Karpas-422 (cell line): Measurements from ENCODE around the gene GLIS2. TPM values are rescaled to one million over a fixed set of nuclear protein-coding genes. Genes with fewer than 3 reads are reported as not detected.

Source experiments
- DNase-seq: peaks from one replicate; pipeline ENCODE4 v3.0.0-alpha.2; 2015
- H2AFZ ChIP-seq: fragments of 200-600 bp; sonication (generic); 2 replicates; pipeline ENCODE4 v1.6.1; 2014; ENCODE audit warnings: antibody characterized with exemption, low read length, mixed read lengths
- H3K27ac ChIP-seq: fragments of 200-600 bp; sonication (generic); 2 replicates; pipeline ENCODE4 v1.5.1; 2014; ENCODE audit warnings: mild to moderate bottlenecking, low read length, moderate library complexity
- H3K27me3 ChIP-seq: fragments of 200-600 bp; sonication (generic); 2 replicates; pipeline ENCODE4 v1.6.1; 2014; ENCODE audit warnings: low read length, mixed read lengths
- H3K36me3 ChIP-seq: fragments of 200-600 bp; sonication (generic); 2 replicates; pipeline ENCODE4 v1.6.1; 2014; ENCODE audit warnings: low read length, mixed read lengths; ENCODE audit not compliant: insufficient read depth
- H3K4me1 ChIP-seq: fragments of 200-600 bp; sonication (generic); 2 replicates; pipeline ENCODE4 v1.6.1; 2014; ENCODE audit warnings: mild to moderate bottlenecking, low read length, mixed read lengths
- H3K4me2 ChIP-seq: fragments of 200-600 bp; sonication (generic); 2 replicates; pipeline ENCODE4 v1.6.1; 2014; ENCODE audit warnings: low read length, low read depth, mild to moderate bottlenecking; ENCODE audit not compliant: poor library complexity, severe bottlenecking
- H3K4me3 ChIP-seq: fragments of 200-600 bp; sonication (generic); 2 replicates; pipeline ENCODE4 v1.5.1; 2014; ENCODE audit warnings: mild to moderate bottlenecking, antibody characterized with exemption, low read length, mixed read lengths
- H3K79me2 ChIP-seq: fragments of 200-600 bp; sonication (generic); 2 replicates; pipeline ENCODE4 v1.6.1; 2014; ENCODE audit warnings: mild to moderate bottlenecking, low read length, mixed read lengths
- H3K9ac ChIP-seq: fragments of 200-600 bp; sonication (generic); 2 replicates; pipeline ENCODE4 v1.6.0; 2014; ENCODE audit warnings: low read length
- H3K9me2 ChIP-seq: fragments of 200-600 bp; sonication (generic), shearing (Covaris generic); replicated peaks from 2 replicates; pipeline ENCODE4 v1.6.0; 2014; ENCODE audit warnings: mild to moderate bottlenecking, low read length, moderate library complexity; ENCODE audit not compliant: insufficient read depth
- H3K9me3 ChIP-seq: fragments of 300-700, 200-600 bp; sonication (generic); 2 replicates; pipeline ENCODE4 v1.6.1; 2014; ENCODE audit warnings: low read length, mixed read lengths
- H4K20me1 ChIP-seq: fragments of 200-600 bp; sonication (generic); 2 replicates; pipeline ENCODE4 v1.6.1; 2014; ENCODE audit warnings: mild to moderate bottlenecking, antibody characterized with exemption, low read length, low read depth; ENCODE audit not compliant: insufficient read depth
- total RNA-seq: library from RNA; depleted of rRNA; stranded (reverse); fragments of >200 nt; shearing (Covaris generic); gene quantifications from 2 replicates; pipeline ENCODE4 v1.2.3, GENCODE V29; 2014; ENCODE audit warnings: low replicate concordance

The GLIS2 gene
- total RNA-seq, 1 experiment from 2014 or later = not detected

DNA sequence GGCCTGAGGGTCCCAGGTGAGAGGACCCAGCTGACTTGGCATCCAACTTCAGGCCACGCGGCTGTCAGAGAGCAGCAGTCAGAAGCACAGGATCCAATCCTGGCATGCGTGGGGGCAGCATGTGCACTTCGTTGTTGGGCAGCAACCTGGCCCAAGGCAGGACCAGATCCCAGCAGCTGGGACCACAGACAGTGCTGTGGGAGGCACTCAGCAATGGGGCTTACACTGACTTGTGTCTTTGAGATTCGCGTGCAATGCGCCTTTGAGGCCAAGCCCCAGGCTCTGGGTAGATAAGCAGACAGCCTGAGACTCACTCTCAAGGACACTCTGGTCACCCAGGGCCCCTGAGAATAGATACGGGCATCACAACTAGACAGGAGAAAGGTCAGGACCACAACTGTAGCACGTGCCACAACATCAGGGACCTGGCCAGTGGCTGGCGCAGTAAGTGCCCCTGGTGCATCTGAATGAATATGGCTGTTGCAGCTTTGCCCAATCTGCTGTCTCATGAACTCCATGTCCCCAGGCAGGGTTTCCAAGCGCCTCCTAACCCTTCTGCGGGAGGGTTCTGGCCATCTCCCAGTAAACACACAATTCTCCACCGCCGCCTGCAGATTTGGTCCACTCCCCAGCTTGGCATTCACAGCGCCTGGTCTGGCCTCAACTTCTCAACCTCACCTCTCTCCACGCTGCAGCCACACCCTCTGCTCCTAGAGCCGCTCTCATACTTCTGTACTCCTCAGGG, 32.1 kb downstream of the GLIS2 start:
- Histone ChIP-seq H2AFZ (no peak overlapping the region), H3K4me1 (peaks cover 20% of the 10 kb centered on the region), H3K9me2 (no peaks in the 10 kb centered on the region), H3K27me3 (no peaks in the 10 kb centered on the region), H3K27ac (no peak overlapping the region), H3K9me3 (no peaks in the 10 kb centered on the region), H3K79me2 (peaks cover 66% of the 10 kb centered on the region), H3K9ac (no peak overlapping the region), H3K4me2 (no peak overlapping the region), H3K4me3 (no peak overlapping the region), H4K20me1 (peaks cover 11% of the 10 kb centered on the region; the same call in 1 of the 2 replicates), H3K36me3 (peaks cover 19% of the 10 kb centered on the region; the same call in 1 of the 2 replicates)
- DNase-seq = no peak

DNA sequence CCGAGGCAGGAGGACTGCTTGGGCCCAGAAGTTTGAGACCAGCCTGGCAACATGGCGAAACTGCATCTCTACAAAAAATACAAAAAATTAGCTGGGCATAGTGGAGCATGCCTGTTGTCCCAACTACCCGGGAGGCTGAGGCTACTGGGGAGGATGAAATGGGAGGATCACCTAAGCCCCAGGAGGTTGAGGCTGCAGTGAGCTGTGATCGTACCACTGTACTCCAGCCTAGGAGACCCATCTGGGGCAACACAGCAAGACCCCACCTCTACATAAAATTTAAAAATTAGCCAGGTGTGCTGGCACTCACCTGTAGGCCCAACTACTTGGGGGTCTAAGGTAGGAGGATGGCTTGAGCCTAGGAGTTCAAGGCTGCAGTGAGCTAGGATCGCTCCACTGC, 33.5 kb downstream of the GLIS2 start:
- Histone ChIP-seq H3K79me2 (peaks cover 53% of the 10 kb centered on the region), H3K27me3 (no peaks in the 10 kb centered on the region), H3K4me2 (peak overlapping the region; percentile 76), H3K4me1 (peaks cover 20% of the 10 kb centered on the region), H3K9me3 (no peaks in the 10 kb centered on the region), H2AFZ (no peak overlapping the region), H3K27ac (no peak overlapping the region), H3K36me3 (peaks cover 19% of the 10 kb centered on the region; the same call in 1 of the 2 replicates), H4K20me1 (peaks cover 7% of the 10 kb centered on the region; the same call in 1 of the 2 replicates), H3K9me2 (no peaks in the 10 kb centered on the region), H3K9ac (peak overlapping the region; percentile 51; the same call in 1 of the 2 replicates), H3K4me3 (peak overlapping the region; percentile 100; the same call in 1 of the 2 replicates)
- DNase-seq = no peak

DNA sequence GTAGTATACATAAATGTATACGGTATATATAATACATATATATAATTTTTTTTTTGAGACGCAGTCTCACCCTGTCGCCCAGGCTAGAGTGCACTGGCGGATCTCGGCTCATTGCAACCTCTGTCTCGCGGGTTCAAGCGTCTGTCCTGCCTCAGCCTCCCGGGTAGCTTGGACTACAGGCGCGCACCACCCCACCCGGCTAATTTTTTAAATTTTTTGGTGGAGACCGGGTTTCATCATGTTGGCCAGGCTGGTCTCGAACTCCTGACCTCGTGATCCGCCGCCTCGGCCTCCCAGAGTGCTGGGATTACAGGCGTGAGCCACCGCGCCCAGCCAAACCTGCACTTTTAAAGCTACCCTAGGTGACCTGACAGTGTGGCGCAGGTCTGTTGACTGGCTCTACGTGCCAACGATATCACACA, 34.5 kb downstream of the GLIS2 start:
- peaks cover 50% of the 10 kb centered on the region for H3K79me2 ChIP-seq
- no peak for DNase-seq

DNA sequence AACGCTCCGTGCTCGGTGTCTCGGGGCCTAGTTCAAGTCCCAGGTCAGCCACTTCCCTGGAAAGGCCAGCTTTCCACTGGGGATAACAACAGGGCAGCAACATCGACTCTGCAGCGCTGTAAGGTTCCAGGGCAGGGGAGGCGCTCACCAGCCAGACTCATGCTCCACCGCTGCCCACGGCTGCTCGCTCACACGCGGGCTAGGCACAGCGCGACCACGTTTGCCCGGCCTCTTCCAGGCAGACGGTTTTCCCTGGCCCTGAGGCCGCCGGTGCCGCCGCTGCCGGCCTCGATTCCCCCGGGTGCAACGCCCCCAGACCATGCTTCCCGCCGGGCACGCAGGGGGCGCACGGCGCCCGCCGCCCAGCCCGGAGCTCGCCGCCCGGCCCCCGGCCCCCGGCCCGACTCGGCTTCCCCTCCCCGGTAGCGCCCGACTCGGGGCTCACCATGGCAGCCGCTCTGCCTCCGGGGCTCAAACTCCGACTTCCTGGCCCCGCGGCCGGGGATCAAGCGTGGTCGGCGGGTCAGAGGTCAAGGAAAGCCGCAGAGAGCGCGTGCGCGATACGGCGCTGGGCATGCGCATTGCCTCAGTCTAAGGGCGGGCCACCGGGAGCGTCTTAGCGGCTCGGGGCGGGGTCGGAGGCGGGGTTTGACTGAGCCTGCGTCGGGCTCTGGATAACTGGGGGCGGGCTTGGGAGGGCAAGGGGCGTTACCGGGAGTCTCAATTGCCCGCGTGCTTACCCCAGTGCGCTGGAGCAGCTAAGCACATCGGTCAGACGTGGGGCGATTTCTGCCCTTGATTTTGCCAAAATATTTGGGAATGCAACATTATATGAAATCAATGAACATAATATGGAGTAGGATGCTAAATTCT, 35.2 kb downstream of the GLIS2 start, which contains the start of gene PAM16:
Gene PAM16 (minus strand): TSS at position 535 of the 873 bp plus-strand sequence. CDS start 87 bp downstream, at position 448.
- peak; percentile 98 for DNase-seq
- H3K4me3 ChIP-seq = peak within 1 kb of the TSS; percentile 100
- H2AFZ ChIP-seq = peak within 1 kb of the TSS; percentile 63; the same call in 1 of the 2 replicates

More for the DNA sequence above, 34.5 kb downstream of the GLIS2 start:
- H3K4me1 ChIP-seq = peaks cover 20% of the 10 kb centered on the region
- peak overlapping the region; percentile 100 for H3K4me3 ChIP-seq
- H3K27ac ChIP-seq = peak overlapping the region; percentile 66; the same call in 1 of the 2 replicates
- H2AFZ ChIP-seq = no peak overlapping the region
- peaks cover 7% of the 10 kb centered on the region; the same call in 1 of the 2 replicates for H4K20me1 ChIP-seq
- no peaks in the 10 kb centered on the region for H3K9me3 ChIP-seq
- H3K9me2 ChIP-seq = no peaks in the 10 kb centered on the region
- H3K4me2 ChIP-seq = peak overlapping the region; percentile 76
- no peaks in the 10 kb centered on the region for H3K27me3 ChIP-seq
- H3K9ac ChIP-seq = peak overlapping the region; percentile 99
- peaks cover 19% of the 10 kb centered on the region; the same call in 1 of the 2 replicates for H3K36me3 ChIP-seq

DNA sequence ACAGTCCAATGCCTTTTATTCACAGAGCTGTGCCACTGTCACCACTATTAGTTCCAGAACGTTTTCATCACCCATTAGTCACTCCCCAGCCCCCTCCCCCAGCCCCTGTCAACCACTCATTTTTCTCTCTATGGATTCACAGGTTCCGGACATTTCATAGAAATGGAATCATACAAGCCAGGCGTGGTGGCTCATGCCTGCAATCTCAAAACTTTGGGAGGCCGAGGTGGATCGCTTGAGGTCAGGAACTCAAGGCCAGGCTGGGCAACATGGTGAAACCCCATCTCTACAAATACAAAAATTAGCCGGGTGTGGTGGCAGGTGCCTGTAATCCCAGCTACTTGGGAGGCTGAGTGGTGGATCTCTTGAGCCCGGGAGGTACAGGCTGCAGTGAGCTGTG, 36.0 kb downstream of the GLIS2 start:
- no peak overlapping the region for H3K4me3 ChIP-seq
- peak overlapping the region; percentile 63; the same call in 1 of the 2 replicates for H2AFZ ChIP-seq
- H3K36me3 ChIP-seq = peaks cover 19% of the 10 kb centered on the region; the same call in 1 of the 2 replicates
- H4K20me1 ChIP-seq = peaks cover 7% of the 10 kb centered on the region; the same call in 1 of the 2 replicates
- peak overlapping the region; percentile 52 for H3K9ac ChIP-seq
- no peak for DNase-seq
- H3K4me1 ChIP-seq = peaks cover 20% of the 10 kb centered on the region
- peaks cover 40% of the 10 kb centered on the region for H3K79me2 ChIP-seq
- no peaks in the 10 kb centered on the region for H3K9me3 ChIP-seq
- peak overlapping the region; percentile 71 for H3K27ac ChIP-seq
- no peaks in the 10 kb centered on the region for H3K27me3 ChIP-seq
- H3K4me2 ChIP-seq = peak overlapping the region; percentile 68
- H3K9me2 ChIP-seq = no peaks in the 10 kb centered on the region

More for the DNA sequence above, 35.2 kb downstream of the GLIS2 start, which contains the start of gene PAM16:
- Histone ChIP-seq H3K4me2 (peak within 1 kb of the TSS; percentile 76), H3K4me1 (peaks cover 20% of the 10 kb centered on the region), H4K20me1 (peaks cover 7% of the 10 kb centered on the region; the same call in 1 of the 2 replicates), H3K9me2 (no peaks in the 10 kb centered on the region), H3K27ac (peak within 1 kb of the TSS; percentile 71), H3K79me2 (peaks cover 46% of the 10 kb centered on the region), H3K27me3 (no peaks in the 10 kb centered on the region), H3K9me3 (no peaks in the 10 kb centered on the region), H3K36me3 (peaks cover 19% of the 10 kb centered on the region; the same call in 1 of the 2 replicates), H3K9ac (peak within 1 kb of the TSS; percentile 99)

DNA sequence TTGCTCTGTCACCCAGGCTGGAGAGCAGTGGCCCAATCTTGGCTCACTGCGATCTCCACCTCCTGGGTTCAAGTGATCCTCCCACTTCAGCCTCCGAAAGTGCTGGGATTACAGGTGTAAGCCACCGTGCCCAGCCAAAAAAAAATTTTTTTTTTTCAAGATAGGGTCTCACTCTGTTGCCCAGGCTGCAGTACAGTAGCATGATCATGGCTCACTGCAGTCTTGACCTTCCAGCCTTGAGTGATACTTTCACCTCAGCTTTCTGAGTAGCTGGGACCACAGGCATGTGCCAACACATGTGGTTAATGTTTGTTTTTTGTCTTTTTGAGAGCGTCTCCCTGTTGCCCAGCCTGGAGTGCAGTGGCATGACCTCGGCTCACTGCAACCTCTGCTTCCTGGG, 37.0 kb downstream of the GLIS2 start:
- H4K20me1 ChIP-seq = peaks cover 7% of the 10 kb centered on the region; the same call in 1 of the 2 replicates
- H3K4me2 ChIP-seq = no peak overlapping the region
- H2AFZ ChIP-seq = no peak overlapping the region
- peaks cover 30% of the 10 kb centered on the region for H3K79me2 ChIP-seq
- H3K9ac ChIP-seq = no peak overlapping the region
- peaks cover 14% of the 10 kb centered on the region for H3K36me3 ChIP-seq
- no peaks in the 10 kb centered on the region for H3K9me2 ChIP-seq
- H3K27me3 ChIP-seq = no peaks in the 10 kb centered on the region
- H3K27ac ChIP-seq = no peak overlapping the region
- no peak for DNase-seq
- H3K9me3 ChIP-seq = no peaks in the 10 kb centered on the region
- H3K4me1 ChIP-seq = peaks cover 20% of the 10 kb centered on the region
- H3K4me3 ChIP-seq = no peak overlapping the region

DNA sequence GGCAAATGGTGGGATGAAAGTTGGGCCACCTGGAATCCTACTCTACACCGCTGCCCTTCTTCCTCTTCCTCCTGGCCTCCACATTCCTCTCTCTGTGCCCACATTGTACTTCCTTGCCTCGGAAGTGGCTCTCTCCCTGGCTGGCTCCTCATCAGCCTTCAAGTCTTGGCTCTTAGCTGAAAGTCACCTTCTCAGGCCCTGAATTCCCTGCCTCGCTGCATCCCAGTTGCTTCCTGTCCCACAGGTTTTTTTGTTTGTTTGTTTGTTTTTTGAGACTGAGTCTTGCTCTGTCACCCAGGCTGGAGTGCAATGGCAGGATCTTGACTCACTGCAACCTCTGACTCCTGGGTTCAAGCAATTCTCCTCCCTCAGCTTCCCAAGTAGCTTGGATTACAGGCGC, 37.8 kb downstream of the GLIS2 start:
- no peak overlapping the region for H3K27ac ChIP-seq
- H3K27me3 ChIP-seq = no peaks in the 10 kb centered on the region
- peaks cover 7% of the 10 kb centered on the region; the same call in 1 of the 2 replicates for H4K20me1 ChIP-seq
- H2AFZ ChIP-seq = no peak overlapping the region
- no peak overlapping the region for H3K9ac ChIP-seq
- H3K9me2 ChIP-seq = no peaks in the 10 kb centered on the region
- no peaks in the 10 kb centered on the region for H3K9me3 ChIP-seq
- H3K4me1 ChIP-seq = peaks cover 20% of the 10 kb centered on the region
- DNase-seq = no peak
- no peak overlapping the region for H3K4me3 ChIP-seq
- H3K36me3 ChIP-seq = peaks cover 13% of the 10 kb centered on the region
- H3K79me2 ChIP-seq = peaks cover 22% of the 10 kb centered on the region
- H3K4me2 ChIP-seq = no peak overlapping the region
